Medulla oblongata (tissue), 1 donor: Measurements from ENCODE around the gene SLAMF7.
"Not testable (repeated sequence)": the region's sequence is repeated elsewhere in the genome, so short reads cannot be mapped to it uniquely, and the experiment has no call there.

Experiments used
- DNase-seq: peaks from one replicate; pipeline ENCODE4 v3.0.0-alpha.2; 2015; ENCODE audit errors: extremely low spot score

The SLAMF7 gene

GRCh38 chr1:160720356-160721085 is 18.5 kb upstream of the SLAMF7 start:
- DNase-seq, result no peak

GRCh38 chr1:160721473-160721872 is 17.6 kb upstream of the SLAMF7 start:
- no peak for DNase-seq

- peak; percentile 58 for DNase-seq
These were observed 16.3 kb upstream of the SLAMF7 start for GRCh38 chr1:160722726-160723125.

GRCh38 chr1:160723332-160723731 is 15.7 kb upstream of the SLAMF7 start:
- DNase-seq, result no peak

GRCh38 chr1:160724465-160725242 is 14.4 kb upstream of the SLAMF7 start:
- DNase-seq, result no peak

- no peak for DNase-seq
These were observed 12.9 kb upstream of the SLAMF7 start for GRCh38 chr1:160726114-160726497.

- DNase-seq, result peak; percentile 87
These were observed 12.3 kb upstream of the SLAMF7 start for GRCh38 chr1:160726498-160727315.

- no peak for DNase-seq
These were observed 11.8 kb upstream of the SLAMF7 start for GRCh38 chr1:160727316-160727640.

- not testable (repeated sequence) for DNase-seq
These were observed 7.5 kb upstream of the SLAMF7 start for GRCh38 chr1:160731564-160731963.

- DNase-seq, result no peak
These were observed 7.1 kb upstream of the SLAMF7 start for GRCh38 chr1:160731990-160732389.

- DNase-seq, result no peak
These were observed 5.1 kb upstream of the SLAMF7 start for GRCh38 chr1:160733898-160734297.

- DNase-seq, result no peak
These were observed 4.7 kb upstream of the SLAMF7 start for GRCh38 chr1:160734301-160734700.

GRCh38 chr1:160738271-160738670 is 776 bp upstream of the SLAMF7 start:
- DNase-seq, result no peak

- DNase-seq, result no peak
These were observed 1.2 kb downstream of the SLAMF7 start for GRCh38 chr1:160740133-160740688.

- DNase-seq, result no peak
These were observed 2.0 kb downstream of the SLAMF7 start for GRCh38 chr1:160741092-160741501.

GRCh38 chr1:160741612-160742348 is 2.7 kb downstream of the SLAMF7 start:
- DNase-seq, result no peak

GRCh38 chr1:160742428-160743127 is 3.5 kb downstream of the SLAMF7 start:
- DNase-seq, result no peak

GRCh38 chr1:160743266-160743665 is 4.2 kb downstream of the SLAMF7 start:
- DNase-seq, result no peak

GRCh38 chr1:160744199-160744851 is 5.3 kb downstream of the SLAMF7 start:
- peak; percentile 6 for DNase-seq

- DNase-seq, result no peak
These were observed 5.9 kb downstream of the SLAMF7 start for GRCh38 chr1:160744852-160745520.
